Measurements from ENCODE around the gene TNIK.

Gene TNIK

GRCh38 chr3:171133796-171134569 is 326.2 kb downstream of the TNIK start:
- H3K4me3 ChIP-seq (ENCODE audit: low read depth, low read length): no peak overlapping the region
- no peak for TF ChIP-seq CTCF (IDR thresholded peaks at IDR 0.05; ENCODE audit: low read depth, low read length)

GRCh38 chr3:171133337-171133736 is 326.9 kb downstream of the TNIK start:
- no peak overlapping the region for H3K4me3 ChIP-seq (ENCODE audit: low read depth, low read length)
- TF ChIP-seq CTCF (IDR thresholded peaks at IDR 0.05; ENCODE audit: low read depth, low read length): no peak

- no peak overlapping the region for H3K4me3 ChIP-seq (ENCODE audit: low read depth, low read length)
- no peak for TF ChIP-seq CTCF (IDR thresholded peaks at IDR 0.05; ENCODE audit: low read depth, low read length)
Observed at GRCh38 chr3:171132873-171133272, 327.3 kb downstream of the TNIK start.

- no peak for TF ChIP-seq CTCF (IDR thresholded peaks at IDR 0.05; ENCODE audit: low read depth, low read length)
- H3K4me3 ChIP-seq (ENCODE audit: low read depth, low read length): no peak overlapping the region
Observed at GRCh38 chr3:171129827-171130226, 330.4 kb downstream of the TNIK start.

GRCh38 chr3:171127611-171128010 is 332.6 kb downstream of the TNIK start:
- H3K4me3 ChIP-seq (ENCODE audit: low read depth, low read length): no peak overlapping the region
- no peak for TF ChIP-seq CTCF (IDR thresholded peaks at IDR 0.05; ENCODE audit: low read depth, low read length)

GRCh38 chr3:171126478-171127209 is 333.6 kb downstream of the TNIK start:
- no peak overlapping the region for H3K4me3 ChIP-seq (ENCODE audit: low read depth, low read length)
- TF ChIP-seq CTCF (IDR thresholded peaks at IDR 0.05; ENCODE audit: low read depth, low read length): no peak

GRCh38 chr3:171125010-171125409 is 335.2 kb downstream of the TNIK start:
- H3K4me3 ChIP-seq (ENCODE audit: low read depth, low read length): no peak overlapping the region
- no peak for TF ChIP-seq CTCF (IDR thresholded peaks at IDR 0.05; ENCODE audit: low read depth, low read length)

Data from WI38 (cell line).